GM19035 (cell line): ENCODE data around the gene CALML5.
"Not testable (repeated sequence)": the region's sequence is repeated elsewhere in the genome, so short reads cannot be mapped to it uniquely, and the experiment has no call there.

Experiments used
- ATAC-seq: cut with Tn5 transposase; IDR thresholded peaks from one replicate; pipeline ENCODE4 v1.9.1; 2021; ENCODE audit not compliant: unreplicated experiment

The CALML5 gene

DNA sequence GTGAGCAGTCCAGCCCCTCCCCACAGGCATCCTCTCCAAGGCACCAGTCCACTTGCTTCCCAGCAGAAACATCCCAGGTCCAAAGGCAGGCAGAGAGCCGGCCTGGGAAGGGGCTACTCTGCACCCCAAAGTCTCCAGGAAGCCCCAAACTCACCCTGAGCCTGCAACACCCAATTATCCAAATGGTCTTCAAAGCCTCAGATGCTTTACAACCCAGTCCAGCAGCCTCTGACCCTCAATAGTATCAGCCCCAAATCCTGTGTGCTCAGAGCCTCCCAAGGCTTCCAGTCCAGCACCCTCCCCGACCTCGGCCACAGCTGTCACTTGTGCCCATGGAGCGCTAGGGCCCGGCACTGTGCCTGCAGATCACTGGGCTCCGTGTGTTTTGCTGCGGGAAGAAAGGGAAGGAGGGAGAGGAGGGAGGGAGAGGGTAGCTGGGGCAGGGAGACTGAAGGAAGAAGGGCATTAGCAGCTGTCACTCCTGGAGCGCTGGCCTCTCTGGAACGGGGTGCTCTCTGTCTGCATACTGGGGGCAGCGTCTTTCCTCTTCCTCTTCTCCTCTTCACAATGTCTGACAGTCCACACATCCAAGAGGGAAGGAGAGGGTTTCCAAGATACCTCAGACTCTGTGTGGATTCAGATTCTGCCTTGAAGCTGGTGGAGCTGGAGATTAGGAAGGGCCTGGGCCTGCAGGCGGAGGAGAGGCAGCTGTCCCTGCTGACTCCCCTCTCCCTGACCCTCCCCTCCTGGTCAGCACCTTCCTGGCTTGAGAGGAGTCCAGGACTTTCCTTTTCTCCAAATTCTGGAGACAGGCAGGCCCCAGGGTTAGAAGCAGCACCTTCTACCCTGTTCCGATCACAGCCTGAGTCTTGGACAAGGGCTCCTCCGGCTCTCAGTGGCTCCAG, 13.2 kb downstream of the CALML5 start:
- no peak for ATAC-seq

DNA sequence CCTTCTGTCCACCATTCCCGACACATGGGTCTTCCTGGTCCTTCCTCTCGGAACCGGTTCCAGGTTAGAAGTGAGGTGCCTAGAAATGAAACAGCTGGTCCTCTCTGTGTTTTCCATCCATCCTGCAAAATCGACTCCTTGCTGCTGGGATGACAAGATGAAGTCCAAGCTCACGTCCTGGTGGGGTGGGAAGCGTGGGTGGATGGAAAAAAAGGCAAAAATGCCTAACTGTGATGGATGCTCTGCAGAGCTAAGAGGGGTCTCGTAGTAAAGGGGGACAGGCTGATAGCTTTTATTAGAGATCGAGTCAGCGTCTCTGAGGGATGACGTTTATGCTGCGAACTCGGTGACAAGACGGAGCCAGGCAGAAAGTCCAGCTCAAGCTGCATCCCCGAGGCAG, 14.1 kb downstream of the CALML5 start:
- ATAC-seq: no peak

DNA sequence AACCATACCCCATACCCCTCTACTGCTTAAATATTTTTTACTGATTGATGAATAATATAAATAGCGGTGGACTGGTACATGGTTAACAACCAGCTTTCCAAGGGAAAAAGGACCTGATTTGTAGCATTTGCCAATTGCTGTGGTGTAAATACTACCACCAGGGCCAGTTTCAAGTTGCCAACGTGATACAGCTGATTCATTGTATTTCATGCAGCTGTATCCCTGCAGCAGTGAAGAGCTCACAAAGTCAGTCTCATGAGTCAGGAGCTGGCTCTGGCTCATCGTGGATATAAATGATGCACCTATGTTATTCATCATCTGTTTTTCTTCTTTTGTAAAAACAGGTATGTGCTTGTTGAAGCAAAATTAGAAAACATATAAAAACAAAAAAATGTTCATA, 15.2 kb downstream of the CALML5 start:
- no peak for ATAC-seq

DNA sequence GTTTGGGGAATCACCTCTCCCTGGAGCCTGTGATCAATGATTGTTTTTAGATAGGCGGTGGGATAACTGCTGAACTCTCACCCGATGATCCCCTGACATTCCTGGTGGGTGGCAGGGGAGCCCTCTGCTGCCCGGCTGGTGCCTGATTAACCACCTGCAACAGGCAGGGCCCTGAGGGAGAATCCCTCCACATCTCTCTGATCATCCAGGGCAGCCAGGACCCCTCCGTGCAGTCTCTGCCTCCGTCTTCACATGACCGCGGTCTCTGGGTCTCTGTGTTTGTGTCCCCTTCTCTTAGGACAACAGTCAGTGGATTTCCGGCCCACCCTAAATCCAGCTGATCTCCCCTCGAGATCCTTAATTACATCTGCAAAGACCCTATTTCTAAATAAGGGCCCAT, 17.4 kb downstream of the CALML5 start:
- no peak for ATAC-seq

DNA sequence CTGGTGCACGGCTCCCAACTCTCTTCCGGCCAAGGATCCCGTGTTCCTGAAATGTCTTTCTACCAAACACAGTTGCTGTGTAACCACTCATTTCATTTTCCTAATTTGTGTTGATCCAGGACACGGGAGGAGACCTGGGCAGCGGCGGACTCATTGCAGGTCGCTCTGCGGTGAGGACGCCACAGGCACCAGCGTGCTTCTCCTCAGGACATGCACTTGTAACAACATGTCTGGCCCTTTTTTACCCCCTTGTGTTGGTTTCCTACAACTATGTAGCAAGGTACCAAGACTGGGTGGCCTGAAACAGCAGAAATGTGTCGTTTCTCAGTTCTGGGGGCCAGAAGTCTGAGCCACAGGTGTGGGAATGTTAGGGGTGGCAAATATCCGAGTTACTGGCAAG, 18.2 kb downstream of the CALML5 start:
- no peak for ATAC-seq

DNA sequence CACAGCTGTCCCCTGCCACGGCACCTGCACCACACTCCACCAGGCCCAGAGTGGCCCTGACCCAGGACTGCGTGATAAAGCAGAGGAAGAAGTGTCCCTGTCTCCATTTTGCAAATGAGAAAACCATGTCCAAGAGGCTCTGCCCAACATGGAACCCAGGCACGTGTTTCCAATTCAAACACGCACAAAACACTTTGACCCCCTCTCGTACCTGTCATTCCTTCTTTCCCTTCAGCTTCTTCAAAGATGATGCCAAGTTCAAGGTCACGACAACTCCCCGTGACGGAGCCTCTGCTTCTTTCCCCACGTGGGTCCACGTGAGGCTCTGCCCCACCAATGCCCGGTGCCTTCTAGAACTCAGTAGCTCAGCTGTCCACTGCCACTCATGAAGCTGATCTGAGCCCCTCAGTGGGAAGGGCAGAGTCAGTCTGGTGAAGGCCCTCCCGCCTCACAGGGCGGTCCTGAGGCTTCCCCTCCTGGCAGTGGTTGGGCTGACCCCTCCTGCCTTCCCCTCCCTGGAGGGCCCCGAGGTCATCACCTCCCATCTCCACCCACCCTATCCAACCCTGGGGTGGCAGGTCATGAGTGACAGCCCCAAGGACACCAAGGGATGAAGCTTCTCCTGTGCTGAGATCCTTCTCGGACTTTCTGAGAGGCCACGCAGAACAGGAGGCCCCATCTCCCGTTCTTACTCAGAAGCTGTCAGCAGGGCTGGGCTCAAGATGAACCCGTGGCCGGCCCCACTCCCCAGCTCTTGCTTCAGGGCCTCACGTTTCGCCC, 19.0 kb downstream of the CALML5 start:
- ATAC-seq: no peak

DNA sequence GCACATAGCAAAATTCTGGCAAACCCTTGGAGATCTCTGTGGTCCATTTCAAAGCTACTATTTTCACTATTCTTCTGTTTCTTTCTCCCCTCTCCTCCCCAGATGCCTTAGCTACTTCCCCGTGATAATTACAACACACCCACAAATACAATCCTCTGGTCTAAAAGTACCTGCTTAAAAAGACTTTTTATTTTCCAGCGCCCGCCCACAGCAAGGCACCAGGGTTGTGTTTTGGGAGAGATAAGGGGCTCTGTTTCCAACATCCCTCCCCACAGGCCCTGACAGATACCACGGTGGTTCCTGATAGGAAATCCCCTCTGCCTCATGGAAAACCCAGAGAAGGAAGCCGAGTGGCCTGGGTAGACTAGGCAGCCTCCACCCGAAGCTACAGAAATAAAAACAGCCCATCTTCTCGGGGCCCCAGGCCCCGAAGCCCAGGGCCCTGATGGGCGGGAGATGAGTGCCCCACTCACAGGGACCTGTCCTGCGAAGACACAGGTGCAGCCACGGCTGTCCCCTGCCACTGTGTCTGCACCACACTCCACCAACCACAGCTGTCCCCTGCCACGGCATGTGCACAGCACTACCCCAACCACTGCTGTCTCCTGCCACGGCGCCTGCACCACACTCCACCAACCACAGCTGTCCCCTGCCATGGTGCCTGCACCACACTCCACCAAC, 19.7 kb downstream of the CALML5 start:
- ATAC-seq: no peak

DNA sequence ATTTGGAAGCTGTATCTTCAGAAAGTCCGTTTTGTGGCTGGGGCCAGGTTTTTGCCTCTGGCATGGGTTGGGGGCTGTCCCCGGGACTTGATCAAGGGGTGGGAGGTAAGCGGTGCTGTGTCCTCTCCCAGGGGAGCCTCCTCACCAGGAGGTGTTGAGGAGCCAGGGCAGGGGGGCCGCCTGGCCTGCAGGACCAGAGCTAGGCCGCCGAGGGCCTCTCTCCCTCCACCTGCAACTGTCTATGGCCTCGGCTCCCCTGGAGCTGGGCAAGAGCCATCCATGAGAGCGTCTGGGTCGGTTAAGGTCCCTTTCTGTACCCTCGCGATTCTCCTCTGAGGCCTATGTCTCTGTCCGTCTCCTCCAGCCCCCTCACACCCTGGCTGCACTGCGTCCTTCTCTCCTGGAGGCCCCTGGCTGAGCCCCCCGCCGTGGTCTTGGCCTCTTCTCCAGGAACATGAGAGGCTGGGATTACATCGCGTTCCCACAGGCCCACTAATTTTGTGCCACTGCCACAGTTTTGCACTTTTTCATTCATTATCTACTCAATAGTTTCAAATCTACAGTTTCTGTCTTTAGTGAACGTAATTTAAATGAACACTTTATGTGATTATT, 20.6 kb downstream of the CALML5 start:
- ATAC-seq: no peak

DNA sequence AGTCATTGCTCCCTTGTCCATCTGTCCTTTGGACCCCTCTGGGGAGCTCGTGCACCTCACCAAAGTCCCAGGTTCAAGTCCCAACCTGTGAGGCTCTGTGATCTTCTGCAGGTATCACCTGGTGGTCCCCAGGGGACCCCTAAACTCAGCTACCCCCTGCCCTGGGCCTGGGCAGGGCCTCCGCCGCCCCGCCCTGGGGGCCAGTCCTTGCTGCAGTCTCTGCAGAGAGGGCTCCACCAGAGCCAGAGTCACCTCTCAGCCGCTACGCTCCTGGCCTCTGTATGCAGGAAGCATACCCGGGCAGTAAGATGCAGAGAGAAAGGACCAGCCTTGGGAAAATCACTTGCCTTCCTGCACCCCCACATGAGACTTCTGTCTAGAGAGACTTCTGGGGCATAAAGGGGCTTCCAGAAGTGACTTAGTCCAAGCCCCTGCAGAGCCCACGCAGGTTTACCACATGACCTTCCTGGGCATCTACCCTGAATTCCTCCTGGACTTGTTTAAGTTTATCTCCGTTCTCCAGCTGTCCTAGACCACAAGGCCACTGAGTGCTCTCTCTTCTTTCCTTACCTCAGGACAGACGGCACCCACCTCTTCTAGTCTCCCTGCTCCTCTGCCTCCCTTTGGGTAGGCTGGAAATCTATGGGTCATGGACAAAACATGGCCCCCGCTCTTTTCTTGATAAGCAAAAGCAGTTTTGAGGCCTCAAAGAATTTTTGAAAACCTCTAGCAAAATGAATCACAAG, 21.2 kb downstream of the CALML5 start:
- ATAC-seq: no peak

DNA sequence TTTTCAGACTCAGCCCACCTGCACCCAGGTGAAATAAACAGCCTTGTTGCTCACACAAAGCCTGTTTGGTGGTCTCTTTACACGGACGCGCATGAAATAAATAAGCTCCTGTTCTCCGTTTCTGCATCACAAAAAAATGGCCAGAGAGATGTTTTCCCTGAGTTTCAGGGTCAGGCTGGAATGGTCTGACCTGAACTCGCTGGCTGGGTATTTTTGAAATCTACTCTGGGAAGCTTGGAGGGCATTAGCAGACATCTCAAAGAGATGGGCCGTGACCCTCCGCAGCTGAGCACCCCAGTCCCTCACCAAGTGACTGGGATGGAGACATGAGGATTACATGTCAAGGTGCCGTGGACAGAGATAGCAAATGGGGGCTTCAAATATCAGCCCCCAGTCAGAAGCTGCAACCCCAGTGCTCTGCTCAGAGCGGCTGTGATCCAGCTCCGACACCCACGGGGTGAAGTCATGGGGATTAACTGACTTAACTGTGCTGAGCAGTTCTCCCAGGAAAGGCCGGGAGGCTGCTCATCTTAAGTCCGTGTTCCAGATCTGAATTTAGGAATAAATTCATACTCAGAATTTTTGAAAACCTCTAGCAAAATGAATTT, 22.3 kb downstream of the CALML5 start:
- ATAC-seq: no peak

DNA sequence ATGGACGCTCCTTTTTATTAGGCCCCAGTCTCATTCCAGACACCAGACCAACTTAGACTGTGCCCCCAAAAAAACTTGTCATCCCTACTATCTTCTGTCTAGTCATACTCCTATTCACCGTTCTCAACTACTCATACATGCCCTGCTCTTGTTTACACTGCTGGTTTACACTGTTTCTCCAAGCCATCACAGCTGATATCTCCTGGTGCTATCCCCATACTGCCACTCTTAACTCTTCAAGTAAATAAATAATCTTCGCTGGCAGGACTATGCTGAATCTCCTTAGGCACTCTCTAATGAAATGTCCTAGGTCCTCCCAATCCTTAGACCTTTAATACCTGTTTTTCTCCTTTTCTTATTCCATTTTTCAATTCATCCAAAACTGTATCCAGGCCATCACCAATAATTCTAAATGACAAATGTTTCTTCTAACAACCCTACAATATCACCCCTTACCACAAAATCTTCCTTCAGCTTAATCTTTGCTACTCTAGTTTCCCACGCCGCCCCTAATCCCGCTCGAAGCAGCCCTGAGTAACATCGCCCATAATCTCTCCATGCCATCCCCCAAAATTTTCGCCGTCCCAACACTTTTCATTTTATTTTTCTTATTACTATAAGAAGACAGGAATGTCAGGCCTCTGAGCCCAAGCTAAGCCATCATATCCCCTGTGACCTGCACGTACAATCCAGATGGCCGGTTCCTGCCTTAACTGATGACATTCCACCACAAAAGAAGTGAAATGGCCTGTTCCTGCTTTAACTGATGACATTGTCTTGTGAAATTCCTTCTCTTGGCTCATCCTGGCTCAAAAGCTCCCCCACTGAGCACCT, 23.2 kb downstream of the CALML5 start:
- ATAC-seq: not testable (repeated sequence)

DNA sequence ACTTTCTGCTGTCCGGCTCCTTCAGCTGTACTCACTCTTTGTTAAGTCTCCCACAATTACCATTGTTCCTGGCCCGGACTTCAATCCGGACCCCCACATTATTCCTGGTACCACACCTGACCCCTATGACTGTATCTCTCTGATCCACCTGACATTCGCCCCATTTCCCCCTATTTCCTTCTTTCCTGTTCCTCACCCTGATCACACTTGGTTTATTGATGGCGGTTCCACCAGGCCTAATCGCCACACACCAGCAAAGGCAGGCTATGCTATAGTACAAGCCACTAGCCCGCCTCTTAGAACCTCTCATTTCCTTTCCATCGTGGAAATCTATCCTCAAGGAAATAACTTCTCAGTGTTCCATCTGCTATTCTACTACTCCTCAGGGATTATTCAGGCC, 24.3 kb downstream of the CALML5 start:
- ATAC-seq: not testable (repeated sequence)

DNA sequence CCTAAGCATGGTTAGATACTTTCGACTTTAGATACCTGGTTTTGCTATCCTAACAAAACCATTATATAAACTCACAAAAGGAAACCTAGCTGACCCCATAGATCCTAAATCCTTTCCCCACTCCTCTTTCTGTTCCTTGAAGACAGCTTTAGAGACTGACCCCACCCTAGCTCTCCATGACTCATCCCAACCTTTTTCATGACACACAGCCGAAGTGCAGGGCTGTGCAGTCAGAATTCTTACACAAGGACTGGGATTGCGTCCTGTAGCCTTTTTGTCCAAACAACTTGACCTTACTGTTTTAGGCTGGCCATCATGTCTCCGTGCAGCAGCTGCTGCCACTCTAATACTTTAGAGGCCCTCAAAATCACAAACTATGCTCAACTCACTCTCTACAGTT, 24.7 kb downstream of the CALML5 start:
- not testable (repeated sequence) for ATAC-seq

DNA sequence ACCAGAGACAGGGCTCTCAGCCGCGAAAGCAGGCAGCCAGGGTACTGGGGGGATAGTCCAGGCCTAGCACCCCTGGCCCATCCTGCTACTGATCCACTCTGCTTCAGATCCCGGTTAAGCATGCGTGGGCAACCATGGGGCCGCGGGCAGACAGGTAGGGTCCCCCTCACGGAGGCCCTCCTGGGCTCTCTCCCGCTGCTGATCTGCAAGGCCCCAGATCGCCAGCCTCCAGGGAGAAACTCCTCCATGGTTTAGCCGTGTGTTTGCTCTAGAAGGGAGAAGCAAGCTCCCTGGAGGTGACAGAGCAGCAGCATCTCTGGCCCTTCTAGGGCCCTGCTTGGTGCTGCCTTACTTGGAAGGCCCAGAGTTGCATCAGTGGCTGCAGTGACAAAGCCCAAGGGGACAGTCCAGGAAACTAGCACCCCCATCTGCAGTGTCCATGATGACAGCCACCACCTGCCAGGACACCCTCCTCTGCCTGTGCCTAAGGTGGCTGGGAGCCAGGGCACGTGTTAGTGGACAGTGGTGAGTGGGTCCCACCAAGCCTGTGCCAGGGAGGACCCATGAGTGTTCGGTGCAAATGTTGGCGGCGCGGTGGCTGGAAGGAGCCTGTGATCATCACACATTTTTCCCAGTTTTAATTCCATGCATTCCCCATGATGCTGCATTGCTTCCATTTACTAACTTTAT, 29.2 kb downstream of the CALML5 start:
- ATAC-seq: no peak

DNA sequence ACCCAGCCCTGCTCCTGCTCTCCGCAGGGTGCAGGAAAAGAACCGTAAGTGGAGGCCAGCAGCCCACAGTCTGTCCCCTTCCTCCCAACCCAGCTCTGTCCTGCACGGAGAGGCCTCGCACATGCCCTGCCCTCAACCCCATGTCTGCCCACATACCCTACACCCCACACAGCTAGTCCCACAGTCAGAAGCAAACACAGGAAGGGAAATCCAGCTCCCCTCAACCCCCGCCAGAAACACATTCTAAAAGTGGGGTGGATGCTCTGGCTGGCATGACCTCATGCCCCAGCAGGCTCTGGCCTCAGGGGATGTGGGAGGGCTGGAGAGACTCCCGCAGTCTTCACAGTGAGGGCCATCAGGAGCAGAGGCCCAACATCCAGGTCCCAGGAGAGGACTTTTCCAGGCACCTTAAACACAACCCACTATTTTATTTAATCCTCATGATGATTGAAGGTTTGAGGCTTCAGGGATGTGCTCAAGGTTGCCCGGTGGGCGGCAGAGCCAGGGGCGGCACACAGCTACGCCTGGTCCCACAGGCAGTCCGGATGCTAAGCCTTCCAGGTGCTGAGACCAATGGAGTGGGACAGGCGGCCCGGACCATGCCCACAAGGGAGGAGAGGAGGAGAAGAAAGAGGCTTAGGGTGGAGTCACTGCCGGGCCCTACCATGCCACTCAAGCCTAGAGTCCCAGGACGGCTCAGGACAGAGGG, 29.9 kb downstream of the CALML5 start:
- no peak for ATAC-seq

DNA sequence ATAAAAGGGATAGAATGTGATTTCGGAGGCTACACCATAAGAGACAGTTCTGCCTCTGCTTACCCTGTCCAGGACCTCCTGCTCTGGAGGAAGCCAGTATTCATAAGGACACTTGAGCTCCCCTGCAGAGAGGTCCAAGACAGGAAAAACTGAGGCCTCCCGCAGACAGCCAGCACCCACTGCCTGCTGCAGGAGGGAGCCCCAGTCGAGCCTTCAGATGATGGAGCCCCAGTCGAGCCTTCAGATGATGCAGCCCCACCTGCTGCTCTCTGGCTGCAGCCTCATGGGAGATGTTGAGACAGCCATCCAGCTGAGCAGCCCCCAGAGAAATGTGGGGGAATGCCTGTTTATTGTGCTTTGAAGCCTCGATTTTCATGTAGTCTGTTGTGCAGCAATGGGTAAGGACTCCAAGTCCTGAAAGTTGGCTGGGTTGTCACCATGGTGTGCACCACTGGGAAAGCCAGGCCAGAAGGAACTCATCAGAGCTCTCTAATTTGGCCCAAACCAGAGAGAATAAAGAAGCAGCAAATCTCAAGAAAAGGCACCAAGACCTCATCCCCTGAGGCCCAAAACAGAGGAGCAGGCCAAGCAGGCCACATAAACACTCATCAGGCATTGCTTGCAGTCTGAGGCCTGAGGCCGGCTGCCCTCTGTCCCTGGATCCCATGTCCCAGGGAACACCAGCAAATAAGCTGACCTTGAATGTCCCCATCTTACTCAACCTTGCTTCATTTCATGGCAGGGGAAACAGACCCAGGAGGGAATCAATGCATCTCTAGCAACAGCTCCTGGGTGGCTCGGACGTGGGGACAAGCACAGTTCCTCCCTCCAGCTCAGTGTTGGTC, 30.9 kb downstream of the CALML5 start:
- no peak for ATAC-seq

DNA sequence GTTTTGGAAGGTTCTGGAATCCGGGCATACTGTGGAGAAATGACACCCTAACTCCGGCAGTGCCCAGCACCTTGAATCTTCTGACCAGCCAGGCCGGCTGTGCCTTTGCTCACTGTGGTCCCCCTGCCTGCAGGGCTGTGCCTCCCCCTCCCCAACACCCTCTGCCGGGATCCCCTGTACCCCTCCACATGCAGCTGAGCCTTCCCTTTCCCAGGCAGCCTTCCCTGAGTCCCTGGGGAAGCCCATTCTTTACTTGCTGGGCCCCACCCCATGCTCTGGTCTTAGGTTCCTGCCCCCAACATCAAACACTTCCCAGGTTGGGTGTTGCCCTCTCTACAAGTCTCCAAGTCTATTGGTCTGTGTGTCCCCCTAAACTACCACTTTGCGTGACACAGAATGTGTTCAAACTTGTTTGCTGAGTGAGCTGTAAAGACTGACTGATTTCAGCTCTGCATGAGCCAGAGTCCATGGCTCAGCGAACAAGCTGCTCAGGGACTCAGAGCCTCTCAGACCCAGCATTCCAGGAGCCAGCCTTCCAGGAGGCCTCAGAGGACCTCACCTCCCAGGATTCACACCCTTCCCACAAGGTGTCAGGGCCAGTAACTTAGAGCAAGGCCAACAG, 31.6 kb downstream of the CALML5 start:
- no peak for ATAC-seq
